ENCODE results near the gene CD72.

- no peak for TF ChIP-seq ZFP30 (CRISPR knock-in tag; IDR thresholded peaks at IDR 0.05)
- no peak for TF ChIP-seq TSHZ2 (CRISPR knock-in tag; IDR thresholded peaks at IDR 0.05)
- TF ChIP-seq RARB (CRISPR knock-in tag; IDR thresholded peaks at IDR 0.05), result no peak
- no peak for TF ChIP-seq CSRNP3 (CRISPR knock-in tag; IDR thresholded peaks at IDR 0.05)
- no peak for TF ChIP-seq ARNTL (CRISPR knock-in tag; IDR thresholded peaks at IDR 0.05; ENCODE audit: borderline replicate concordance, low read depth)
- TF ChIP-seq TCF4 (CRISPR knock-in tag; IDR thresholded peaks at IDR 0.05; ENCODE audit: borderline replicate concordance), result no peak
- no peak for TF ChIP-seq OSR1 (CRISPR knock-in tag; IDR thresholded peaks at IDR 0.05)
- TF ChIP-seq PPARA (CRISPR knock-in tag; IDR thresholded peaks at IDR 0.05; ENCODE audit: borderline replicate concordance), result no peak
These were observed 21.4 kb upstream of the CD72 start for GRCh38 chr9:35639631-35640030.

Measured in SK-N-SH treated with all-trans-retinoic acid at 6 μM for 48 hours (cell line).